C4-2B (cell line): Measurements from ENCODE around the gene P3H2.

ENCODE experiments used
- H3K27ac ChIP-seq: fragments of 450-650 bp; 2 replicates; pipeline ENCODE4 v1.5.1; 2017
- ZFX ChIP-seq: fragments of 450-650 bp; IDR thresholded peaks from 2 replicates; pipeline ENCODE4 v1.6.1; 2017
- TF ChIP-seq, protein P1 (sequence below): fragments of 450-650 bp; conservative IDR thresholded peaks from 2 replicates; pipeline ENCODE4 v1.5.1; 2017; ENCODE audit warnings: mild to moderate bottlenecking

Gene P3H2

DNA sequence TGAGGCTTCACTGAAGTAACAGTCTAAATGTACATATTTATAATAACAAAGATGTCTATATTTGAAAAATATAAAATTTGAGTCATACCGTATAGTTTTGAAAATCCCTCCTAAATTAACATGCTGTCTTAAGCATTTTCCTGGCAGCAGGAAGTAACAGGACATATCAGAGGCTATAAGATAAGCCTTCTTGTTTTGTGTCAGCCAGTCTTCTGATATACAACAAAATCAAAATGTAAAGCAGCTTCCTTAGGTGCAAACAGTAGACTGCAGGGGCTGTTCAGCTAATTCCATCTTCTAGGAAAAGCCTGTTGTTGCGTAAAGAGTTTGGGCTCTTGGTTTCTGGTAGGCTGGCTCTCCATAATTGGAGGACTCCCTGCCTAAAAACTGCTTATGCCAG lies 56.0 kb downstream of the P3H2 start:
- TF ChIP-seq, protein P1, sequence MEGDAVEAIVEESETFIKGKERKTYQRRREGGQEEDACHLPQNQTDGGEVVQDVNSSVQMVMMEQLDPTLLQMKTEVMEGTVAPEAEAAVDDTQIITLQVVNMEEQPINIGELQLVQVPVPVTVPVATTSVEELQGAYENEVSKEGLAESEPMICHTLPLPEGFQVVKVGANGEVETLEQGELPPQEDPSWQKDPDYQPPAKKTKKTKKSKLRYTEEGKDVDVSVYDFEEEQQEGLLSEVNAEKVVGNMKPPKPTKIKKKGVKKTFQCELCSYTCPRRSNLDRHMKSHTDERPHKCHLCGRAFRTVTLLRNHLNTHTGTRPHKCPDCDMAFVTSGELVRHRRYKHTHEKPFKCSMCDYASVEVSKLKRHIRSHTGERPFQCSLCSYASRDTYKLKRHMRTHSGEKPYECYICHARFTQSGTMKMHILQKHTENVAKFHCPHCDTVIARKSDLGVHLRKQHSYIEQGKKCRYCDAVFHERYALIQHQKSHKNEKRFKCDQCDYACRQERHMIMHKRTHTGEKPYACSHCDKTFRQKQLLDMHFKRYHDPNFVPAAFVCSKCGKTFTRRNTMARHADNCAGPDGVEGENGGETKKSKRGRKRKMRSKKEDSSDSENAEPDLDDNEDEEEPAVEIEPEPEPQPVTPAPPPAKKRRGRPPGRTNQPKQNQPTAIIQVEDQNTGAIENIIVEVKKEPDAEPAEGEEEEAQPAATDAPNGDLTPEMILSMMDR: no peak
- no peak for TF ChIP-seq ZFX
- H3K27ac ChIP-seq: no peak overlapping the region

DNA sequence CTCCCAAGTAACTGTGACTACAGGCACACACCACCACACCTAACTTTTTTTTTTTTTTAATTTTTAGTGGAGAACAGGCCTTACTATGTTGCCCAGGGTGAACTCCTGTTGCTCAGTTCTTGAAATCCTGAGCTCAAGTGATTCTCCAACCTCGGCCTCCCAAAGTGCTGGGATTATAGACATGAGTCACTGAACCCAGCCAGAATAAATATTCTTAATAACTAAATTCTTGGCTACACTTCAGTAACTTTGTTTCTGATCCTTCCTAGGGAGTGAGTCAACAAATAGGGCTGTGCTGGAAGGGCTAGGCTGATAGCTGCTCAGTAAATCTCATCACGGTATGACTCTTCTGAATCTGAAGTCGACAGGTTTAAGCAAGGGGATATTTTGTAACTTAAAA lies 56.6 kb downstream of the P3H2 start:
- no peak overlapping the region; the same call in 1 of the 2 replicates for H3K27ac ChIP-seq
- no peak for TF ChIP-seq ZFX
- TF ChIP-seq, protein P1: no peak

- no peak overlapping the region for H3K27ac ChIP-seq
Observed at GRCh38 chr3:190063490-190063889, 57.2 kb downstream of the P3H2 start.

DNA sequence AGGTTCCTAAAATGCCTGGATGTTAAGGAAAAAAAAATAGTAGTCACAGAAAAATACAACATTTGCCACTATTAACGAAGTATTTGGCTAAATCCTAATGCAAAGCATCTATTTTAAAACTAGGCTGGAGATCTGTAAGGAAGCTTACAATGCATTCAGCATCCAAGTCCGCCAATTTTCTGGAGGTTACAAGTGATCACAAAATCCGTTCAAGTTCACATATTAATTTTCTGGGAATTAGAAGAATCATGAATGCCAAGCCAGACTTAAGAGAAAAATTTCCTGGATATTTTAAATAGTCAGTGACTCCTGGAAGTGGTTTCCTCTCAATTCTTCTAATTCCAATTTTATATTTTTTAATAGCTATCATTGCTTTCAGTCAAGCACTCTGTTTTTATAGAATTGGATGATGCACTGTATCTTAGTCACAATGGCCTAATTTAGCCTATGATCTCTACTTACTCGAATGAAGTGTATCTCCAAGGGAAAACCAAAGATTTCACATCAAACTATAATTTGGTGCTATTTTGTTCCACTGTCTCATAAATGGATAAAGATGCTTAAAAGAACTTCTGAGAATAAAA lies 60.4 kb downstream of the P3H2 start:
- no peak for TF ChIP-seq ZFX
- TF ChIP-seq, protein P1: no peak
- no peak overlapping the region for H3K27ac ChIP-seq

More at GRCh38 chr3:190063490-190063889, 57.2 kb downstream of the P3H2 start:
- no peak for TF ChIP-seq ZFX
- TF ChIP-seq, protein P1: no peak

DNA sequence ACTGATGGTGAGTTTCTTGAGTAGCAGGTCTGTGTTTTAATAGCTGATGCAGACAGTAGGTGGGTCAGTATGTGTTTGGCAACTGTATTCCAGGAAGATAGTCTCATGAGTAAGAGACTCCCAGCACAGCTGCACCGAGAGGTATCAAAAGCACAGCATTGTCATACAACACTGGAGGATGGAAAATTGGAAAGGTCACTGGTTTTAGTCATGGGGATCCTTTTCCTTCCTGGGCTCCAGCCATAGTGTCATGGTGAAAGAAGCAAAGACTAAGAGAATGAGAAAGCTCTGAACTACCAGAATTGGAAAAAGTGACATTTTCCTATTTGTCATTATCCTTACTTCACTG lies 61.5 kb downstream of the P3H2 start:
- TF ChIP-seq, protein P1: no peak
- no peak overlapping the region for H3K27ac ChIP-seq

DNA sequence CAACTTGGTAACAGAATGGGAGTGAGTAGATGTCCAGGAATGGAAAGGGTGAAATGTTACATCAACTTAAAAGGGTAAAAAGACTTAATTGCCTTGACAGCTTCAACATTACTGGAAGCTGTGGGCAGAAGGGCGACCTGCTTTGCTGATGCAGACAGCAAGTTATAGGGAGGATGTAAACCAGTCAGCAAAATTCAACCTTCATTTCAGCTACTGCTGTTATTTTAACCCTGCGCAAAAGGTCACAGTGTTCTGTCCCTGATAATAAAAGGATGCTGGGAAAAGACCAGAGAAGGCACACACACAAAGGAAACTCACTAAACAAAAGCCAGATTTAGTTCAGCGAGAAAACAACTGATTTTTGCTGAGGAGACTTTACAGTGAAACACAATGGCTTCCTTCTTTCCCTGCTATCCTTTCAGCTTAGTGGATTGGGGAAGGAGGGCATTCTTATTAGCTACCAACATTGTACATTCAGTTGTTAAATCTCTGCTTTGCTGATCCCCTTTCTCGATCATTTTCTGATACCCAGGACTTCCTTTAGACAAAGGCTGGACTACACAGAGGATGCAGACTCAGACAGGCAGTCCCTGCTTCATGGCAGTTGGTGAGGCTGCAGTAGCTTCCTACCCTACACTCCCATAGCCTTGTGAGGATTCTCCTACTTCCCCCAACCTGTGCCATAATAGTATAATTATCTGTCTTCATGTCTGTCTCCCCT lies 62.0 kb downstream of the P3H2 start:
- H3K27ac ChIP-seq: no peak overlapping the region
- TF ChIP-seq, protein P1: no peak
- no peak for TF ChIP-seq ZFX

DNA sequence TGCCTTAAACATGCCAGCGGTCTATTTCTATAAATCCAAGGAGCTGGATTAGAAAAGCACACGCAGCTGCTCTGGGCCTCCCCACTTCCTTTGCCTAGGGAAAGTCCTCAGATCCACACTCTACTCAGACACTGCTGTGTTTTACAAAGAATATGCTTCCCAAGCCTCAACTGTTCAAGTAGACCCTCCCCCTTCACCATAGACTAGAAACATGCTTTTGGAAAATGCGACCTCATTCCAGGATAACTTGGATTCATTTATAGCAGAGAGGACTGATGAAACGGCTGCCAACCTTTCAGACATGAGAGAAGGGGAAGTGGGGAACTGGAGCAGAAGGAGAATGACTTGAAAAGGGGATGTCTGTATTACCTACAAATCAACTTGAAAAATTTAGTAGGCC lies 64.0 kb downstream of the P3H2 start:
- no peak overlapping the region for H3K27ac ChIP-seq
- TF ChIP-seq ZFX: no peak
- TF ChIP-seq, protein P1: no peak
